Heart left ventricle (tissue), 13 donors: Measurements from ENCODE around the gene FIP1L1.

Source experiments
- POLR2A ChIP-seq, 2 donors: fragments of 450-650 bp; IDR thresholded peaks; one replicate each; pipeline ENCODE4 v1.6.1; 2017; ENCODE audit warnings: antibody characterized with exemption in 2 of 2, mild to moderate bottlenecking in 2 of 2, moderate library complexity in 2 of 2
- TF ChIP-seq, protein P1 (sequence below), 12 donors: fragments of 200-600 bp; sonication (generic) in 4 of 12; IDR thresholded peaks; one replicate each; pipeline versions ENCODE4 v1.5.0 to v1.8.0; 2018 to 2022; ENCODE audit warnings: antibody characterized with exemption in 12 of 12, mild to moderate bottlenecking in 5 of 12
- donor health status: ischemic (EF 13 %, LVEDD 7.1; RV severe dilation, severe dysfunction).
- donor health status: DM: no; HTN: yes; CAD: no.
- donor health status: DM: no; HTN: no; CAD: no.
- donor health status: ischemic (EF 25% LVEDD 6.9; RV normal size, moderate dysfunction).
- donor health status: ischemic (EF 25% LVEDD 5.7; RV mildly dilated, moderate dysfunction).
- donor health status: ischemic (EF 35%, LVEDD 5.7; RV mildly dilated, moderate dysfunction).
- donor health status: nonischemic (EF 11% LVEDD 7.7; RV severe dilation, severe dysfunction).
- donor health status: DM: yes; HTN: yes; CAD: no.
- donor health status: PGD.
- donor health status: ischemic (EF 29% LVEDD 5.4; RV normal size, mild dysfunction).
- donor health status: nonischemic (EF 23%, LVEDD 6.1; RV moderate dilation, normal function).

DNA sequence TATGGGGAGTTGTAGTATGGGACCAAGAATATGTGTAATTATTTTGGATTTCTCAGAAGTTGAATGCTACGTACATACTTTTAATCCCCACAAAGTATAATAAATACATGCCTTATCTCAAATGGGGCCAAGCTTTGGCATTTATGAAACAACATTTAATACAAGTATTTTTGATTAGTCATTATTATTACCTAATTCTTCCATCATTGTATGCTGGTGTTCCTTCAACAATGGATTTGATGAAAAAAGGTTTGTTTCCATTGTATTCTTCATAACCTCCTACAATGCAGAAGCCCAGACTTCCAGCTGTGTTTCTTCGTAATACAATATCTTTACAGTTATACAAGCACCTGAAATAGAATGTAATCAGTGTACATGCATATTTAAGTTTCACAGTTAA is 83.8 kb downstream of the FIP1L1 start:
- TF ChIP-seq, protein P1, sequence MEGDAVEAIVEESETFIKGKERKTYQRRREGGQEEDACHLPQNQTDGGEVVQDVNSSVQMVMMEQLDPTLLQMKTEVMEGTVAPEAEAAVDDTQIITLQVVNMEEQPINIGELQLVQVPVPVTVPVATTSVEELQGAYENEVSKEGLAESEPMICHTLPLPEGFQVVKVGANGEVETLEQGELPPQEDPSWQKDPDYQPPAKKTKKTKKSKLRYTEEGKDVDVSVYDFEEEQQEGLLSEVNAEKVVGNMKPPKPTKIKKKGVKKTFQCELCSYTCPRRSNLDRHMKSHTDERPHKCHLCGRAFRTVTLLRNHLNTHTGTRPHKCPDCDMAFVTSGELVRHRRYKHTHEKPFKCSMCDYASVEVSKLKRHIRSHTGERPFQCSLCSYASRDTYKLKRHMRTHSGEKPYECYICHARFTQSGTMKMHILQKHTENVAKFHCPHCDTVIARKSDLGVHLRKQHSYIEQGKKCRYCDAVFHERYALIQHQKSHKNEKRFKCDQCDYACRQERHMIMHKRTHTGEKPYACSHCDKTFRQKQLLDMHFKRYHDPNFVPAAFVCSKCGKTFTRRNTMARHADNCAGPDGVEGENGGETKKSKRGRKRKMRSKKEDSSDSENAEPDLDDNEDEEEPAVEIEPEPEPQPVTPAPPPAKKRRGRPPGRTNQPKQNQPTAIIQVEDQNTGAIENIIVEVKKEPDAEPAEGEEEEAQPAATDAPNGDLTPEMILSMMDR (IDR thresholded peaks at IDR 0.05): no peak
- TF ChIP-seq POLR2A (IDR thresholded peaks at IDR 0.05): no peak
